Adrenal gland (tissue), 12 donors: ENCODE data around the gene NPTXR. TPM values are rescaled to one million over a fixed set of nuclear protein-coding genes. Genes with fewer than 3 reads are reported as not detected.
"Not testable (repeated sequence)": the region's sequence is repeated elsewhere in the genome, so short reads cannot be mapped to it uniquely, and the experiment has no call there.

Experiments
- DNase-seq, 7 donors: peaks; one replicate each; pipeline ENCODE4 v3.0.0-alpha.2; 2019 to 2020
- H3K27ac ChIP-seq, 5 donors: fragments of 200-600 bp; sonication (generic) in 4 of 5; 1 replicate in 3 of 5; 2 replicates in 2 of 5; pipeline versions ENCODE4 v1.5.1 to v1.8.0; 2016 to 2020; ENCODE audit warnings: mild to moderate bottlenecking in 1 of 5
- H3K27me3 ChIP-seq: fragments of 200-600 bp; 2 replicates; pipeline ENCODE4 v1.8.0; 2021
- H3K36me3 ChIP-seq, 2 donors: fragments of 200-600 bp; replicated peaks in 1 of 2; 1 replicate in 1 of 2; 2 replicates in 1 of 2; pipeline versions ENCODE4 v1.5.1 to v1.8.0; 2018 to 2022
- H3K4me1 ChIP-seq, 2 donors: fragments of 200-600 bp; replicated peaks in 1 of 2; 1 replicate in 1 of 2; 2 replicates in 1 of 2; pipeline versions ENCODE4 v1.5.1 to v1.8.0; 2018 to 2021
- H3K4me3 ChIP-seq, 4 donors: fragments of 200-600 bp; sonication (generic) in 3 of 4; one replicate each; pipeline ENCODE4 v1.5.1; 2016 to 2018
- H3K9me3 ChIP-seq, 3 donors: fragments of 200-600 bp; sonication (generic) in 1 of 3; replicated peaks in 1 of 3; 1 replicate in 2 of 3; 2 replicates in 1 of 3; pipeline versions ENCODE4 v1.5.1 to v1.8.0; 2016 to 2021
- CTCF ChIP-seq, 6 experiments: fragments of 450-650 bp in 4 of 6; fragments of 200-600 bp in 2 of 6; sonication (generic) in 1 of 6; IDR thresholded peaks; 1 replicate in 5 of 6; 2 replicates in 1 of 6; pipeline versions ENCODE4 v1.5.1 to v1.8.0; 2016 to 2021; ENCODE audit warnings: antibody characterized with exemption in 6 of 6, mild to moderate bottlenecking in 2 of 6, moderate library complexity in 1 of 6
- POLR2A ChIP-seq, 2 donors: fragments of 450-650 bp; IDR thresholded peaks; one replicate each; pipeline ENCODE4 v1.6.1; 2017; ENCODE audit warnings: antibody characterized with exemption in 2 of 2, mild to moderate bottlenecking in 2 of 2, moderate library complexity in 1 of 2
- WGBS, 4 donors: extraction: QIAGEN DNeasy Blood & Tissue Kit in 2 of 4; methylation state at CpG; one replicate each; pipeline versions ENCODE4 v1.1.5 to v1.1.7; 2013 to 2017; 5-methylcytosine and 5-hydroxymethylcytosine counted together
- intact Hi-C, 2 donors: fragments of 100-400 bp; cut with DNase I; formaldehyde crosslinking; loops; one replicate each; pipeline versions ENCODE4 v1.14.1 to v1.15.0; 2022 to 2023
- polyA plus RNA-seq, 3 donors: library from polyadenylated mRNA; stranded (reverse); fragments of 200-250 nt in 2 of 3; fragments of 350-450 nt in 1 of 3; fragmentation: Illumina TruSeq in 1 of 3; extraction: RNeasy Lipid Tissue Mini Kit (QIAGEN cat#74804) in 1 of 3; gene quantifications; one replicate each; pipeline ENCODE4 v1.2.3, GENCODE V29; 2013 to 2014
- total RNA-seq, 9 donors: library from RNA; depleted of rRNA in 4 of 9; stranded (reverse); fragments of >200 nt in 4 of 9; fragments of 120-200 nt in 1 of 9; fragmentation: NEBNext Ultra II Directional in 1 of 9; extraction: Animal tissue kit (Norgen Biotek cat#: 25700) in 1 of 9; gene quantifications; one replicate each; pipeline versions ENCODE4 v1.1.0 to v1.2.4, GENCODE V29; 2013 to 2023
- donor health status: healthy with polysubstance abuse.
- donor health status: Bipolar disorder and iron deficiency.
- donor health status: DM: yes; HTN: yes; CAD: no.
- donor health status: DM: no; HTN: no; CAD: no.
- donor health status: DM: no; HTN: no; CAD: no.
- donor health status: DM: yes; HTN: yes; CAD: no.

Gene NPTXR
- total and polyA plus RNA-seq, 12 donors, result 1.2 to 26.9 (median 10.5) TPM

DNA sequence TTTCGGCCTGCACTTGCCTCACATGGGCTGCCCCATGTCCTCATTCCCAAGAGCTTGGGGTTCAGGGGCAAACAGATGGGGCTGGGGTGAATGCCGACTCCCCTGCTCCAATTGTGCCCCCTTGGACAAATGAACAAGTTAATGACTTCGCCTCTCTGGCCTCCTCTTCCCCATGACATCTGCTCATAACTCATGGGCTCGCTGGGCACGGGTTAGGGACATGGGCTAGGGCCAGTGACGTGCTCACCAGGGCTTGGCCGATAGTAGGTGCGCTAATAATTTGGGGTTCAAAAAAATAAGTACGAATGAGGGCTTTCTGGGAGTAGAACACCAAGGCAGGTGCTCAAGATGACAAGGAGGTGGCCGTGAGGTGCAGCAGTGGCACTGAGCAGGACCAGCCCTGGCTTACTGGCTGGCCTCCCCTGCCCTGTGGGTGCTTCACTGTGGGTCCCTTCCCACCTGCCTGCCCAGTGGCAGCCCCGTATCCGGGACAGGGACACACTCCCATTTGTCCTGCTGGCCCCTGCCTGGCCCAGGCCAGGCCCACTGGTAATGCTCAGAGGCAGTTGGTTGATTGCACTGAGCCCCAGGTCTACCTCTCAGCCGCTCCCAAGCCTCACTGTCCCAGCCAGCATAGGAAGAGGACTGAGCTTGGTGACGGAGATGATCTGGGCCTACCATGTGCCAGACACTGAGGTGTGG is 15.9 kb upstream of the NPTXR start:
- DNase-seq, result no peak
- WGBS, 4 donors, result 81 to 92% (median 83%) methylated on average over 10 to 14 of the region's 14 CpGs

GRCh38 chr22:38858492-38858891 is 14.7 kb upstream of the NPTXR start:
- TF ChIP-seq POLR2A (IDR thresholded peaks at IDR 0.05) (no peak), CTCF (IDR thresholded peaks at IDR 0.05) (no peak)
- no peak for DNase-seq
- no peaks in the 10 kb centered on the region for H3K36me3 ChIP-seq
- no peaks in the 10 kb centered on the region for H3K27me3 ChIP-seq
- intact Hi-C loops, result no loop called here
- 58 to 69% (median 64%) methylated on average over 8 to 9 of the region's 9 CpGs for WGBS, 4 donors
- H3K27ac ChIP-seq, result no peak overlapping the region
- H3K4me3 ChIP-seq, result no peak overlapping the region
- H3K9me3 ChIP-seq, result no peaks in the 10 kb centered on the region
- H3K4me1 ChIP-seq, result peaks cover 0 to 20% of the 10 kb centered on the region in 2 donors

More for the DNA sequence above, 15.9 kb upstream of the NPTXR start:
- H3K4me3 ChIP-seq, result no peak overlapping the region
- H3K27me3 ChIP-seq, result no peaks in the 10 kb centered on the region
- intact Hi-C loops, result loop anchor here (10.0 kb wide), 2 partner anchors 265 to 275 kb away; no protein-coding TSS in a partner anchor
- no peak overlapping the region for H3K27ac ChIP-seq
- H3K36me3 ChIP-seq, result no peaks in the 10 kb centered on the region
- no peaks in the 10 kb centered on the region for H3K9me3 ChIP-seq
- no peak for TF ChIP-seq CTCF (IDR thresholded peaks at IDR 0.05)
- no peak for TF ChIP-seq POLR2A (IDR thresholded peaks at IDR 0.05)
- peaks cover 4 to 31% of the 10 kb centered on the region in 2 donors for H3K4me1 ChIP-seq

- H3K27me3 ChIP-seq, H3K9me3 ChIP-seq, H3K36me3 ChIP-seq, H3K4me1 ChIP-seq, DNase-seq, H3K4me3 ChIP-seq, H3K27ac ChIP-seq: not testable (repeated sequence)
- intact Hi-C loops, result loop anchor here in 1 of 2 donors (5.0 kb wide), 1 partner anchor 82 kb away; no protein-coding TSS in a partner anchor
- 87 to 97% (median 89%) methylated on average over 7 of the region's 7 CpGs for whole genome bisulfite sequencing, 4 donors
Measured at GRCh38 chr22:38854476-38854875, 10.6 kb upstream of the NPTXR start.

DNA sequence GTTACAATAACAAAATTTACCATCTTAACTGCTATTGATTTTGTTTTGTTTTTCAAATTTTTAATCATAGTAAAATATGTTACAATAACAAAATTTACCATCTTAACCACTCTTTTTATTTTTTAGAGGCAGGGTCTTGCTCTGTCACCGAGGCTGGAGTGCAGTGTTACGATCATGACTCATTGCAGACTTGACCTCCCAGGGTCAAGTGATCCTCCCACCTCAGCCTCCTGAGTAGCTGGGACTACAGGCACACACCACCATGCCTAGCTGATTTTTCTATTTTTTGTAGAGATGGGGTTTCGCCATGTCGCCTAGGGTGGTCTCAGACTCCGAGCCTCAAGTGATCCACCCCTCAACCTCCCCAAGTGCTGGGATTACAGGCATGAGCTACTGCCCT is 10.1 kb upstream of the NPTXR start:
- H3K27ac ChIP-seq, DNase-seq, H3K27me3 ChIP-seq, H3K9me3 ChIP-seq, H3K4me1 ChIP-seq, H3K36me3 ChIP-seq, H3K4me3 ChIP-seq: not testable (repeated sequence)
- intact Hi-C loops, result loop anchor here in 1 of 2 donors (5.0 kb wide), 1 partner anchor 82 kb away; no protein-coding TSS in a partner anchor
- 61 to 76% (median 69%) methylated on average over 5 of the region's 5 CpGs for WGBS, 4 donors

- no peaks in the 10 kb centered on the region for H3K27me3 ChIP-seq
- H3K4me3 ChIP-seq, result no peak overlapping the region
- TF ChIP-seq POLR2A (IDR thresholded peaks at IDR 0.05), result no peak
- DNase-seq, result no peak
- H3K36me3 ChIP-seq, result no peaks in the 10 kb centered on the region
- no peak overlapping the region for H3K27ac ChIP-seq
- no peaks in the 10 kb centered on the region for H3K9me3 ChIP-seq
- WGBS, 4 donors, result 72 to 74% (median 73%) methylated on average over 9 of the region's 9 CpGs
- intact Hi-C loops, result loop anchor here in 1 of 2 donors (5.0 kb wide), 1 partner anchor 81 kb away; no protein-coding TSS in a partner anchor
- no peaks in the 10 kb centered on the region for H3K4me1 ChIP-seq
Measured at GRCh38 chr22:38853196-38853651, 9.4 kb upstream of the NPTXR start.
